ENCODE measurements around the gene NFE2L3.
"Not testable (repeated sequence)": the region's sequence is repeated elsewhere in the genome, so short reads cannot be mapped to it uniquely, and the experiment has no call there.

NFE2L3 gene

DNA sequence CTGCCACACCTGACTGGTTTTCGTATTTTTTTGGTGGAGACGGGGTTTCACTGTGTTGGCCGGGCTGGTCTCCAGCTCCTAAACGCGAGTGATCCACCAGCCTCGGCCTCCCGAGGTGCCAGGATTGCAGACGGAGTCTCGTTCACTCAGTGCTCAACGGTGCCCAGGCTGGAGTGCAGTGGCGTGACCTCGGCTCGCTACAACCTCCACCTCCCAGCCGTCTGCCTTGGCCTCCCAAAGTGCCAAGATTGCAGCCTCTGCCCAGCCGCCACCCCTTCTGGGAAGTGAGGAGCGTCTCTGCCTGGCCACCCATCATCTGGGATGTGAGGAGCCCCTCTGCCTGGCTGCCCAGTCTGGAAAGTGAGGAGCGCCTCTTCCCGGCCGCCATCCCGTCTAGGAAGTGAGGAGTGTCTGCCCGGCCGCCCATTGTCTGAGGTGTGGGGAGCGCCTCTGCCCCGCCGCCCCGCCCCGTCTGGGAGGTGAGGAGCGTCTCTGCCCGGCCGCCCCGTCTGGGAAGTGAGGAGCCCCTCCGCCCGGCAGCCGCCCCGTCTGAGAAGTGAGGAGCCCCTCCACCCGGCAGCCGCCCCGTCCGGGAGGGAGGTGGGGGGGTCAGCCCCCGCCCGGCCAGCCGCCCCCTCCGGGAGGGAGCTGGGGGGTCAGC, 4.2 kb upstream of the NFE2L3 start:
- DNase-seq = not testable (repeated sequence)

- DNase-seq = not testable (repeated sequence)
Measured at GRCh38 chr7:26148307-26148700, 3.7 kb upstream of the NFE2L3 start.

GRCh38 chr7:26149391-26149977, 2.5 kb upstream of the NFE2L3 start:
- no peak for DNase-seq

DNA sequence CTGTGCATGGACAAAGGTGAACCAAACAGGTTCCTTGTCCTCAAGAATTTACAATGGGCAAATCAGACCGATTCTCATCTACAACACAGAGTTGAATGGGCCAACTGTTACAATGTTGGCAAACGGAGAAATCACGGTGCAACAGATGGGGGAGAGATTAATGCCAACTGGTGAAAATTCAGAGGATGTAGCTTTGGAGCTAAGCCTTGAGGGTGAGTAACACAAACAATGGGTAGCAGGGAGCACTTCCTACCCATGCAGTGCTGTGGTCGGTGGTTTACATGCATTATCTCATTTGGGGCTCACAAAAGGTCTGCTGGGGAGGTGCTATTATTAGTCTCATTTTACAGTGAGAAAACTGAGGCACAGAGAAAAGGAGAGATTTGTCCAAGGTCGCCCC, 902 bp upstream of the NFE2L3 start:
- no peak for DNase-seq

- DNase-seq = no peak
Measured at GRCh38 chr7:26151650-26151952, 397 bp upstream of the NFE2L3 start.

GRCh38 chr7:26152782-26153240, 813 bp downstream of the NFE2L3 start:
- DNase-seq = not testable (repeated sequence)

- DNase-seq = no peak
Measured at GRCh38 chr7:26153241-26153822, 1.3 kb downstream of the NFE2L3 start.

DNA sequence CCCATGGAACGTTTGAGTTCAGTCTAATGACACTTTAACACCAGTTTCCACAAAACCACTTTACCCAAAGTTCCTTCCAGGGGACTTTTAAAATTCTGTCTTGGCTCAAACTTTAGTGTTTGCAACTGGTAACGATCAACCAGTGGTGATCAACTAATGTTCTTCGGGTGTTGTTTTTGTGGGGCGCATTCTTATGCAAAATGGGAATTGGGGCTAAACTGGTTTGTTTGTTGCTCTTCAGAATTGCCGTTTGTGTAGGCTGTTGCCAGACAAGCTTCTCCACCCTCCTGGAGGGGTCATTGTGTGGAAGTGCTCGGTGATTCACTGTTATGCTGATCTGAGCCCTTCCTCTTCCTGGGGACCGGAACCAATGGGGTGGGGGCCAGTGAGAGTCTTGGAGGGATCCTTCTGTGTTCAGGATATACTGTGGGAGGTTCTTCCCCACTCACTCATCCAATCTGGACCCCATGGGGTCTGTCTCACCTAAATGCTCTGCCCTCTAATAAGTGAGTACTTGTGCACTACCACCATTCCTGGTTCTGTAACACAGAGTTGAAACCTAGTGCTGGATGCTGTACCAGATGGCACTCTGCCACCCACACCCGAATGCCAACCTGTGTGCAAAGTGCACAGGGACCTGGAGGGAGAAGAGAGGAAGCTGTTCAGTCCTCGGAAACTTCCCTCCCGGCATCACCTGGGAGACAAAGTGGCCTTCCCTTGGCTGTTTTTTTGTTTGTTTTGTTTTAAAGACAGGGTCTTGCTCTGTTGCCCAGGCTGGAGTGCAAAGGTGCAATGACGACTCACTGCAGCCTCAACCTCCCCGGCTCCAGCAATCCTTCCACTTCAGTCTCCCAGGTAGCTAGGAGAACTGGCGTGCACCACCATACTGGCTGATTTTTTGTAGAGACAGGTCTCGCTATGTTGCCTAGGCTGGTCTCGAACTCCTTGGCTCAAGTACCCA, 2.1 kb downstream of the NFE2L3 start:
- no peak for DNase-seq

DNA sequence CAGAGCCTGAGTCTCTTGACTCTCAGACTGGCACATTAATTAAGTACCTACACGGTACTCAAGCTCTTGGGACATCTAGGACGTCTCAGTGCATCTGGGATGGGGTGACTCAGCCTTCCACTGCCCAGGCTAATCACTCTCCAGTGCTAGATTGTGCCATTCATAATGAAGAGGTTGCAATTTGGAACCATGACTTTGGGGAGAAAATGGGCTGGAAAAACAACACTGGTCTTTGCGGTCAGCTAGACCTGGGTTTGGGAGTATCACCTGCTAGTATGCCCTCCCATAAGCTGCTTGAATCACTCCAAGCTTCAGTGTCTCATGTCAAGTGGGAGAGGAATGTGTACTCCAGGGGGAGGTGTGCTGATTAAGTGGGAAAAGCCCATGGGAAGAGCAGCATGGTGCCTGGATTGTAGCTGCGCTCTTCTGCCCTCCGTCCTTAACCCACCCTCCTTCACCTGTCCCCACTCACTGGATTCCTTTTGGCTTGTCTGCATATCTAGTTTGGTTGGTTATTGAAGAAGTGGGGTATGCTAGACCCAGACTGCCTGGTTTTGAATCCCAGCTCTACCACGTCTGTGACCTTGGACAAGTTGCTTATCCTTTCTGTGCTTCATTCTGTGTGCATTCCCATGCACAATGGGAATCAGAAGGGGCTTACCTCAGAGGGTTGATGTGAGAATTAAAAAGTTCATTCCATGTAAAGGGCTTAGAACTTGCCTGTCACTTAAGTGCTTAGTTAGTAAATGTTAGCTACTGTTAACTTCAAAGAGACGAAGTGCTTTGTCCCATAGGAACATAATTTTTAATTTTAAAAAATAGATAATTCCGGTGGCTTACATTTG, 3.8 kb downstream of the NFE2L3 start:
- DNase-seq = no peak

DNA sequence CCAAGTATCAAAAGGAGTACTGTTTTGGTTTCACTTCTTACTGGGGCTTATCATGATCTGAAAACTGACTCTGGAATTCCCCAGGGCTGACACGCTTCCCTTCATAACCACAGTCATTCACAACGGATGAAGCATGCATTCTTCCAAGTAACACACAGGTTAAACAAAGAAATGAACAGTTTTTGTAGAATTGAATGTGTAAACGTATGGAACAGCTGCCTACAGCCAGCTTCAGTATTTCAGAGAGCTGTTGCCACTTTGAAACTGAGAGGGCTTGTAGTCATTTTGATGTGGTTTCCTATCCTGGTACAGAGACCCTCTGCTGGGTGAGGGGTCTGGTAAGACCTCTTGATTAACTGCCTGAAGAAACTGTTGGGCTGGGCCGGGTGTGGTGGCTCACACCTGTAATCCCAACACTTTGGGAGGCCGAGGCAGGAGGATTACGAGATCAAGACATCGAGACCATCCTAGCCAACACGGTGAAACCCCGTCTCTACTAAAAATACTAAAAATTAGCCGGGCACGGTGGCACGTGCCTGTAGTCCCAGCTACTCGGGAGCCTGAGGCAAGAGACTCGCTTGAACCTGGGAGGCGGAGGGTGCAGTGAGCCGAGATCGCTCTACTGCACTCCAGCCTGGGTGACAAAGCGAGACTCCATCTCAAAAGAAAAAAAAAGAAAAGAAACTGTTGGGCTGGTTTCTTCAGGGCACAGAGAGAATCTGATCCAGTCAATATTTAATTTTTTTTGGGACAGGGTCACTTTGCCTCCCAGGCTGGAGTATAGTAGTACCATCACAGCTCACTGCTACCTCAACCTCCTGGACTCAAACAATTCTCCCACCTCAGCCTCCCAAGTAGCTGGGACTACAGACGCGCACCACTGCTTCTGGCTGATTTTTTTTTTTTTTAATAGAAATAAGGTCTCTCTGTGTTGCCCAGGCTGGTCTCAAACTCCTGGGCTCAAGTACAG, 4.7 kb downstream of the NFE2L3 start:
- DNase-seq = no peak

- DNase-seq = no peak
Measured at GRCh38 chr7:26157520-26158105, 5.6 kb downstream of the NFE2L3 start.

GRCh38 chr7:26159243-26159642, 7.2 kb downstream of the NFE2L3 start:
- no peak for DNase-seq

DNA sequence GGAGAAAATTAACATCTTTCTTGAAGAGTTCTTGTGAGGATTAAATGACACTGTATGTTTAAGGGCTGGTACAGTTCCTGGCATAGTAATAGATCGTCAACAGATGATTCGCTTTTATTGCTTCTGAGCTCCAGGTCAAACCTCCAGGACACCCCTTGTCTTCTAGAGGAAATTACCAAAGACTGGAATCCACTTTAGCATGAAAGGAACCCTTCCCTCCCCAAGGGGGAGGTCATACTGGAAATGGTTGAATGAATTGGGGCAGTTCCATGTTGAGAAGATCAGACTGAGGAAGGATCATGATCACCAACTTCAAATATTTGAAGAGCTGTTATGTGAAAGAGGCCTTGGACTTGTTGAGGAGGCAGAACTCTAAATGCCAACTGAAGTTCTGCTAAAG, 8.9 kb downstream of the NFE2L3 start:
- no peak for DNase-seq

GRCh38 chr7:26162431-26162830, 10.4 kb downstream of the NFE2L3 start:
- no peak for DNase-seq

- not testable (repeated sequence) for DNase-seq
Measured at GRCh38 chr7:26163804-26164203, 11.8 kb downstream of the NFE2L3 start.

GRCh38 chr7:26165950-26166683, 14.1 kb downstream of the NFE2L3 start:
- no peak for DNase-seq

GRCh38 chr7:26166684-26167266, 14.8 kb downstream of the NFE2L3 start:
- DNase-seq = no peak

DNA sequence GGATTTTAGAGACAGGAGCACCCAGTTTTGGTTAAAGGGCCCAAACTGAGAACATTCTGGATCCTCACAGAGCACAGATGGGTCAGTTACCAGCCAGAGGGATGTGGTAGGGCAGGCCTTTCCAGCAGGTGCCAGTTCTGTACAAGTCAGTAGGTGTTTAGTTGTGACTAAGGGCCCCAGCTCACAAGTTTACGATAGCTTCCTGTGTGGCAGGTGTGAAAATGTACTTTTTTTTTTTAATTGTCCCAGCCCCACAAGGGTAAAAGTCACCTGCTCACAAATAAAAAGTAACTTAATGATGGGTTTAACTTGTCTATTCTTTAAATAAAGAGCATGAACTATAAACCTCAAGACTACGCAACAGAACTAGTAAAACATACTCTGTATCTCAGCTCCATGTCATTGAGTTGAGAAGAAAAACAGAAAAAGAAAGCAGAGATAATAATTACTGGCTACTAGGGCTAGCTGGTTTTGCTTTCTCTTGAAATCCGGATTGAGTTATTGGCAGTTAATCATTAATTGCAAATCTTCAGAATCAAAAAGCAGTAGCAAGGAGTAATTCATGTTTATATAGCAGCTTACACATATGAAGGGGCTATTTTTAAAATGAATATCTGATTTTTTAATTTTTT, 15.4 kb downstream of the NFE2L3 start:
- no peak for DNase-seq

DNA sequence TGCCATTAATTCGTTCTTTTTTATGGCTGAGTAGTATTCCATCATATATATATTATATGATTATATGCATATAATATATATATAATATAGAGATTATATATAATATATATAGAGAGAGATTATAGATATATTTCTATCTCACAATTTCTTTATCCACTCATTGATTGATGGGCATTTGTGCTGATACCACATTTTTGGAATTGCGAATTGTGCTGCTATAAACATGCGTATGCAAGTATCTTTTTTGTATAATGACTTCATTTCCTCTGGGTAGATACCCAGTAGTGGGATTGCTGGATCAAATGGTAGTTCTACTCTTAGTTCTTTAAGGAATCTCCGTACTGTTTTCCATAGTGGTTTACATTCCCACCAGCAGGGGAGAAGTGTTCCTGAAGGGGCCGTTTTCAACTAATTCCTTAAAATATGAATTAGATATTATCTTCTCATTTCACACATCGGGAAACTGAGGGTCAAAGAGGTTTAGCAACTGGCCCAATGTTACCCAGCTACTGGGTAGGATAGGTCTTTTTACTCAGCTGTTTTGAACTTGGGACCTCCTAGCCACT, 16.5 kb downstream of the NFE2L3 start:
- DNase-seq = no peak

All from NCI-H1417 treated with DMSO at 0.1 percent for 48 hours (cell line).